Spleen (tissue), 11 donors: ENCODE data around the gene ACTA1. TPM values are rescaled to one million over a fixed set of nuclear protein-coding genes. Genes with fewer than 3 reads are reported as not detected.

Source experiments
- DNase-seq: peaks from one replicate; pipeline ENCODE4 v3.0.0-alpha.2; 2020
- H3K27ac ChIP-seq, 8 donors: fragments of 200-600 bp; sonication (generic) in 7 of 8; 1 replicate in 4 of 8; 2 replicates in 4 of 8; pipeline versions ENCODE4 v1.5.0 to v1.8.0; 2016 to 2021; ENCODE audit warnings: inconsistent platforms in 4 of 8, mild to moderate bottlenecking in 4 of 8, moderate library complexity in 1 of 8
- H3K27me3 ChIP-seq, 7 donors: fragments of 200-600 bp; sonication (generic) in 6 of 7; replicated peaks in 1 of 7; 1 replicate in 4 of 7; 2 replicates in 3 of 7; pipeline versions ENCODE4 v1.5.0 to v1.8.0; 2016 to 2021; ENCODE audit warnings: inconsistent platforms in 3 of 7, mild to moderate bottlenecking in 1 of 7
- H3K36me3 ChIP-seq, 6 donors: fragments of 200-600 bp; sonication (generic) in 5 of 6; 1 replicate in 4 of 6; 2 replicates in 2 of 6; pipeline versions ENCODE4 v1.5.0 to v1.8.0; 2016 to 2021; ENCODE audit warnings: inconsistent platforms in 2 of 6
- H3K4me1 ChIP-seq, 6 donors: fragments of 200-600 bp; sonication (generic) in 5 of 6; 1 replicate in 3 of 6; 2 replicates in 3 of 6; pipeline versions ENCODE4 v1.5.0 to v1.8.0; 2016 to 2021; ENCODE audit warnings: inconsistent platforms in 3 of 6
- H3K4me3 ChIP-seq, 8 donors: fragments of 200-600 bp; sonication (generic) in 7 of 8; 1 replicate in 4 of 8; 2 replicates in 4 of 8; pipeline versions ENCODE4 v1.5.0 to v1.8.0; 2016 to 2021; ENCODE audit warnings: inconsistent platforms in 4 of 8, mild to moderate bottlenecking in 4 of 8, moderate library complexity in 2 of 8
- H3K9me3 ChIP-seq, 8 donors: fragments of 200-600 bp; sonication (generic) in 7 of 8; 1 replicate in 4 of 8; 2 replicates in 4 of 8; pipeline versions ENCODE4 v1.5.0 to v1.8.0; 2016 to 2021; ENCODE audit warnings: inconsistent platforms in 4 of 8
- POLR2A ChIP-seq, 3 donors: fragments of 450-650 bp; IDR thresholded peaks; one replicate each; pipeline ENCODE4 v1.5.1; 2017; ENCODE audit warnings: antibody characterized with exemption in 3 of 3, mild to moderate bottlenecking in 1 of 3
- POLR2AphosphoS5 ChIP-seq, 3 donors: sonication (generic); formaldehyde crosslinking; IDR thresholded peaks; one replicate each; pipeline ENCODE4 v1.5.1; 2017; ENCODE audit warnings: antibody characterized with exemption in 3 of 3
- WGBS, 5 donors: extraction: QIAGEN DNeasy Blood & Tissue Kit in 3 of 5; methylation state at CpG; one replicate each; pipeline versions ENCODE4 v1.1.5 to v1.1.7; 2013 to 2018; 5-methylcytosine and 5-hydroxymethylcytosine counted together
- intact Hi-C: fragments of 100-400 bp; cut with DNase I; formaldehyde crosslinking; loops from one replicate; pipeline ENCODE4 v1.15.0; 2023; ENCODE audit warnings: low total_unique reads
- polyA plus RNA-seq, 3 donors: library from polyadenylated mRNA; stranded (reverse); fragments of 200-250 nt; gene quantifications; one replicate each; pipeline ENCODE4 v1.2.1, GENCODE V29; 2013
- total RNA-seq, 7 donors: library from RNA; depleted of rRNA in 3 of 7; stranded (reverse); fragments of >200 nt in 3 of 7; fragmentation: NEBNext Ultra II Directional in 4 of 7; extraction: Animal tissue kit (Norgen Biotek cat#: 25700) in 4 of 7; gene quantifications; one replicate each; pipeline versions ENCODE4 v1.1.0 to v1.2.1, GENCODE V29; 2016 to 2021
- TF ChIP-seq, protein P1 (sequence below), 11 experiments: fragments of 200-600 bp in 7 of 11; fragments of 450-650 bp in 4 of 11; sonication (generic) in 4 of 11; IDR thresholded peaks in 8 of 11; conservative IDR thresholded peaks in 3 of 11; 1 replicate in 7 of 11; 2 replicates in 4 of 11; pipeline versions ENCODE4 v1.4.0 to v1.8.0; 2016 to 2021; ENCODE audit warnings: antibody characterized with exemption in 11 of 11, inconsistent platforms in 4 of 11, mild to moderate bottlenecking in 1 of 11
- donor health status: healthy with polysubstance abuse.
- donor health status: DM: no; HTN: no; CAD: no; lungs with moderate emphysema.
- donor health status: DM: no; HTN: no; CAD: no.
- donor health status: Bipolar disorder and iron deficiency.
- donor health status: healthy.
- donor health status: DM: no; HTN: no; CAD: no.
- donor health status: DM: yes; HTN: yes; CAD: no.

Gene ACTA1
- total and polyA plus RNA-seq, 10 donors: 0.61 to 5.0 (median 0.81) TPM; not detected in 6

DNA sequence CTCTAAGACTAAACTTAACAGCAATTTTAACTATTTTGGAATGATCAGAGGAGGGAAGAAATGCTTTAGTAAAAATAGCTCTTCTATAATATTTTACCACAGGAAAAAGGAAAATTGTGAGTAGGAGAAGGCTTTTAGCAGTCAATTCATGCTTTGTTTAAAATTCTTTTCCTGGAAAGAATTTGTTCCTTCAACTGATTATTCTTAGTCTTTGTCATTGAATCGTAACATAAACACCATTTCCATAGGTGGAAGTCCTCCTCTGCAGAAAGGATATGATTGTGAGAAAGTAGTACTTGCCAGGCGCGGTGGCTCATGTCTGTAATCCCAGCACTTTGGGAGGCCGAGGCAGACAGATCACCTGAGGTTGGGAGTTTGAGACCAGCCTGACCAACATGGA lies 11.9 kb upstream of the ACTA1 start:
- 91 to 97% (median 94%) methylated on average over 4 of the region's 4 CpGs for WGBS, 5 donors
- Histone ChIP-seq H3K36me3 (peaks cover 0 to 100% (median 71%) of the 10 kb centered on the region in 6 donors), H3K4me1 (no peaks in the 10 kb centered on the region), H3K9me3 (no peaks in the 10 kb centered on the region), H3K27me3 (no peaks in the 10 kb centered on the region), H3K4me3 (no peak overlapping the region), H3K27ac (no peak overlapping the region)
- TF ChIP-seq POLR2AphosphoS5 (IDR thresholded peaks at IDR 0.05) (no peak), POLR2A (IDR thresholded peaks at IDR 0.05) (no peak)
- TF ChIP-seq, protein P1, sequence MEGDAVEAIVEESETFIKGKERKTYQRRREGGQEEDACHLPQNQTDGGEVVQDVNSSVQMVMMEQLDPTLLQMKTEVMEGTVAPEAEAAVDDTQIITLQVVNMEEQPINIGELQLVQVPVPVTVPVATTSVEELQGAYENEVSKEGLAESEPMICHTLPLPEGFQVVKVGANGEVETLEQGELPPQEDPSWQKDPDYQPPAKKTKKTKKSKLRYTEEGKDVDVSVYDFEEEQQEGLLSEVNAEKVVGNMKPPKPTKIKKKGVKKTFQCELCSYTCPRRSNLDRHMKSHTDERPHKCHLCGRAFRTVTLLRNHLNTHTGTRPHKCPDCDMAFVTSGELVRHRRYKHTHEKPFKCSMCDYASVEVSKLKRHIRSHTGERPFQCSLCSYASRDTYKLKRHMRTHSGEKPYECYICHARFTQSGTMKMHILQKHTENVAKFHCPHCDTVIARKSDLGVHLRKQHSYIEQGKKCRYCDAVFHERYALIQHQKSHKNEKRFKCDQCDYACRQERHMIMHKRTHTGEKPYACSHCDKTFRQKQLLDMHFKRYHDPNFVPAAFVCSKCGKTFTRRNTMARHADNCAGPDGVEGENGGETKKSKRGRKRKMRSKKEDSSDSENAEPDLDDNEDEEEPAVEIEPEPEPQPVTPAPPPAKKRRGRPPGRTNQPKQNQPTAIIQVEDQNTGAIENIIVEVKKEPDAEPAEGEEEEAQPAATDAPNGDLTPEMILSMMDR (IDR thresholded peaks at IDR 0.05 in 8 of 11, conservative IDR thresholded peaks at IDR 0.05 in 3 of 11): no peak
- DNase-seq: no peak
- intact Hi-C loops: no loop called here

DNA sequence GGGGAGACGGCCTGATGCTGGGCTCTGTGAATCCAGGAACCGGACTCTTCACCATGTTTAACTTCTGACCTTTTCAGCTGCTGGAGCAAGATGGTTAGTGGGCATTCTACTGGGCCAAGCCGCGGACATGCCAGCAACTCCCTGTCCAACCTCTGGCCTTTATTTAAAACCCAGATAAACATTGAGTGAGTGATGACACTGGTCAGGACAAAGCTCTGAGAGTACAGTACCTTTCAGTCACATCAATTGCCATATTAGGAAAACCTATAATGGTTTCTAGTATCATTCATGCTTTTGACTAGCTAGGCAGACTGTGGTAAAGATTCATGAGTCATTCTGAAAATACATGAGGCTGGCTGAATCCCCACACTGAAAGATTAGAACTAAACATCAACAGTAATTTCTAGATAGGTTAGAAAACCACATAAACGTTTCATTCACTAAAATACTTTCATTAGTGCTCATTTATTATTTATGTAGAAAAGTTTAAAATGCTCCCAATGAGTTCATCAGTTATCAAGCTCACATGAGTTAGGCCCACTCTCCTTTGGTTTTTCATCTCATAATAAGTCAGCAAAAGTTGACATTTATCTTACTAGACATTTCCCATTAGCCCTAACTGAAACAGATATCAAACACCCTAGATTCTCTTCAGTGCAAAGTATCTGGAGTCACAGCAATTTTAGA lies 7.1 kb upstream of the ACTA1 start:
- H3K36me3 ChIP-seq: peaks cover 2 to 76% (median 43%) of the 10 kb centered on the region in 6 donors
- intact Hi-C loops: no loop called here
- no peak overlapping the region for H3K27ac ChIP-seq
- H3K4me3 ChIP-seq: no peak overlapping the region
- peaks cover 0 to 6% (median 0%) of the 10 kb centered on the region in 7 donors for H3K27me3 ChIP-seq
- WGBS, 5 donors: 64 to 77% (median 68%) methylated on average over 5 of the region's 5 CpGs
- no peaks in the 10 kb centered on the region for H3K9me3 ChIP-seq
- TF ChIP-seq POLR2A (IDR thresholded peaks at IDR 0.05): no peak
- no peak for DNase-seq
- no peaks in the 10 kb centered on the region for H3K4me1 ChIP-seq

DNA sequence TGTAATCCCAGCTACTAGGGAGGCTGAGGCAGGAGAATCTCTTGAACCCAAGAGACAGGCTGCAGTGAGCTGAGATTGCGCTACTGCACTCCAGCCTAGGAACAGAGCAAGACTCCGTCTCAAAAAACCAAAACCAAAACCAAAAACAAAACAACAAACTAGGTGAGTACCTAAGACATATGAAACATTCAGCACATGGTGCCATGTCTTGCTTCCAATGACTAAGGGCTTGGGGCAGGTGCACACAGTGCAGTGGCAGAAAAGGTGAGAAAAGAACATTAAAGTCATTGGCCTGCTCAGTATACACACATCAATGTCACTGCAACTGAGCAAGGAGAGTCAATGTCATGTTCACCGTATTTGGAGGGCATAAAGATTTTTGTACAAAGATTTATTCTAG lies 4.1 kb upstream of the ACTA1 start:
- intact Hi-C loops: no loop called here
- DNase-seq: no peak
- WGBS, 5 donors: 87 to 95% (median 92%) methylated on average over 3 of the region's 3 CpGs

DNA sequence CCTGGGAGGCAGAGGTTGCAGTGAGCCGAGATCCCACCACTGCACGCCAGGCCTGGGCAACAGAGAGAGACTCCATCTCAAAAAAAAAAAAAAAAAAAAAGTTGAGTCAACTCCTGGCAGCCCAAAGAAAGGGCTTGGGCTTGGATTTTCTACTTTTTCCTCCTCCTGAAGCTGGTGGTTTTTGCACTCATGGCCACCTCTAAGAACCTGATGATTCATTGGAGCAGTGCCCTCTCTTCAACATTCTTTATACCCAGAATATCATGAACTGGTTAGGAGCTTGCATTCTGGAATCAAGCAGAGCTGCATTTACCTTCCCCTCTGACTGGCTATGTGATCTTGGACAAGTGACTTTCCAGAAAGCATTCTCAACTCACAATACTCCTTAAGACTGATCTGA lies 3.5 kb upstream of the ACTA1 start:
- no peak overlapping the region for H3K4me3 ChIP-seq
- intact Hi-C loops: no loop called here
- H3K9me3 ChIP-seq: no peaks in the 10 kb centered on the region
- 90 to 98% (median 97%) methylated on average over 2 of the region's 2 CpGs for WGBS, 5 donors
- TF ChIP-seq POLR2A (IDR thresholded peaks at IDR 0.05) (no peak), POLR2AphosphoS5 (IDR thresholded peaks at IDR 0.05) (no peak)
- TF ChIP-seq, protein P1 (IDR thresholded peaks at IDR 0.05 in 8 of 11, conservative IDR thresholded peaks at IDR 0.05 in 3 of 11): no peak
- peaks cover 12 to 41% (median 28%) of the 10 kb centered on the region in 7 donors for H3K27me3 ChIP-seq
- H3K36me3 ChIP-seq: peaks cover 2 to 40% (median 23%) of the 10 kb centered on the region in 6 donors
- H3K4me1 ChIP-seq: peaks cover 0 to 24% (median 8%) of the 10 kb centered on the region in 6 donors
- no peak for DNase-seq
- H3K27ac ChIP-seq: no peak overlapping the region

More for the DNA sequence above, 4.1 kb upstream of the ACTA1 start:
- Histone ChIP-seq H3K4me1 (peaks cover 0 to 19% (median 6%) of the 10 kb centered on the region in 6 donors), H3K9me3 (no peaks in the 10 kb centered on the region), H3K27me3 (peaks cover 9 to 35% (median 22%) of the 10 kb centered on the region in 7 donors), H3K36me3 (peaks cover 2 to 46% (median 25%) of the 10 kb centered on the region in 6 donors), H3K4me3 (no peak overlapping the region), H3K27ac (no peak overlapping the region)
- TF ChIP-seq POLR2AphosphoS5 (IDR thresholded peaks at IDR 0.05) (no peak), POLR2A (IDR thresholded peaks at IDR 0.05) (no peak)
- TF ChIP-seq, protein P1 (IDR thresholded peaks at IDR 0.05 in 8 of 11, conservative IDR thresholded peaks at IDR 0.05 in 3 of 11): no peak
